Measurements from ENCODE around the gene PLXNA2.

DNA sequence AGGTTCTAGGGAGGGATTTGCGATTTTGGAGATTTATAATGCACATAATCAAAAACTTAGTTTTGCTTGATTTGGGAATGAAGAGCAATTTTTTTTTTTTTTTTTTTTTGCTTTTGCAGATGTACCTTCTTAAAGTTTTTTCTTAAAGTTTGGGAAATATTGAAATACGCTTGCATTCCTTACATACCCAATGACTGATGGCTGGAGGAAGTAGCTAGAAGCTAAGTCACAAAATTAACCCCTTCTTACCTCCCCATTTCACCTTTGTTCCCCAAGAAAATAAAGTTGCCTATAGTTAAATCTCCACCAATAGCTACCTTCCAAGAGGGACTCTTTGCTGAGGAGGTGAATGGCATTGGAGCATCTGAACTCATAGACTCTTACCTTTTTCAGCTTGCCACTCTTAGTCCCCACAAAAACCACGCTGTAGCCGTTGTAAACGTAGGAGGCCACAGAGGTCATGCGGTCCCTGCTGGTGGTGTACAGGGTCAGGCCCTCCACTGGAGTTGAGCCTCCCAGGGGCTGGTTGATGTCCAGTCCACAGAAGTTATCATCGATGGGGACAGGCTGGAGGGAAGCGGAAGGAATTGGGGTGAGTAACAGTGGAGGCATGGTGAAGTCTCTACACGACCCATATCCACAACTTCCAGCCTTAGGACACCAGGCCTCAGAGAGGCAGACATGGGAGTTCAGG is 34.1 kb downstream of the PLXNA2 start:
- no peak for TF ChIP-seq JUND (IDR thresholded peaks at IDR 0.05)
- TF ChIP-seq, protein P1, sequence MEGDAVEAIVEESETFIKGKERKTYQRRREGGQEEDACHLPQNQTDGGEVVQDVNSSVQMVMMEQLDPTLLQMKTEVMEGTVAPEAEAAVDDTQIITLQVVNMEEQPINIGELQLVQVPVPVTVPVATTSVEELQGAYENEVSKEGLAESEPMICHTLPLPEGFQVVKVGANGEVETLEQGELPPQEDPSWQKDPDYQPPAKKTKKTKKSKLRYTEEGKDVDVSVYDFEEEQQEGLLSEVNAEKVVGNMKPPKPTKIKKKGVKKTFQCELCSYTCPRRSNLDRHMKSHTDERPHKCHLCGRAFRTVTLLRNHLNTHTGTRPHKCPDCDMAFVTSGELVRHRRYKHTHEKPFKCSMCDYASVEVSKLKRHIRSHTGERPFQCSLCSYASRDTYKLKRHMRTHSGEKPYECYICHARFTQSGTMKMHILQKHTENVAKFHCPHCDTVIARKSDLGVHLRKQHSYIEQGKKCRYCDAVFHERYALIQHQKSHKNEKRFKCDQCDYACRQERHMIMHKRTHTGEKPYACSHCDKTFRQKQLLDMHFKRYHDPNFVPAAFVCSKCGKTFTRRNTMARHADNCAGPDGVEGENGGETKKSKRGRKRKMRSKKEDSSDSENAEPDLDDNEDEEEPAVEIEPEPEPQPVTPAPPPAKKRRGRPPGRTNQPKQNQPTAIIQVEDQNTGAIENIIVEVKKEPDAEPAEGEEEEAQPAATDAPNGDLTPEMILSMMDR (IDR thresholded peaks at IDR 0.05), result no peak
- TF ChIP-seq RAD21 (IDR thresholded peaks at IDR 0.05; ENCODE audit: low read length), result no peak
- TF ChIP-seq, protein P2, sequence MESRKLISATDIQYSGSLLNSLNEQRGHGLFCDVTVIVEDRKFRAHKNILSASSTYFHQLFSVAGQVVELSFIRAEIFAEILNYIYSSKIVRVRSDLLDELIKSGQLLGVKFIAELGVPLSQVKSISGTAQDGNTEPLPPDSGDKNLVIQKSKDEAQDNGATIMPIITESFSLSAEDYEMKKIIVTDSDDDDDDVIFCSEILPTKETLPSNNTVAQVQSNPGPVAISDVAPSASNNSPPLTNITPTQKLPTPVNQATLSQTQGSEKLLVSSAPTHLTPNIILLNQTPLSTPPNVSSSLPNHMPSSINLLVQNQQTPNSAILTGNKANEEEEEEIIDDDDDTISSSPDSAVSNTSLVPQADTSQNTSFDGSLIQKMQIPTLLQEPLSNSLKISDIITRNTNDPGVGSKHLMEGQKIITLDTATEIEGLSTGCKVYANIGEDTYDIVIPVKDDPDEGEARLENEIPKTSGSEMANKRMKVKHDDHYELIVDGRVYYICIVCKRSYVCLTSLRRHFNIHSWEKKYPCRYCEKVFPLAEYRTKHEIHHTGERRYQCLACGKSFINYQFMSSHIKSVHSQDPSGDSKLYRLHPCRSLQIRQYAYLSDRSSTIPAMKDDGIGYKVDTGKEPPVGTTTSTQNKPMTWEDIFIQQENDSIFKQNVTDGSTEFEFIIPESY (IDR thresholded peaks at IDR 0.05; ENCODE audit: borderline replicate concordance, low read depth), result no peak
- TF ChIP-seq, protein P3, sequence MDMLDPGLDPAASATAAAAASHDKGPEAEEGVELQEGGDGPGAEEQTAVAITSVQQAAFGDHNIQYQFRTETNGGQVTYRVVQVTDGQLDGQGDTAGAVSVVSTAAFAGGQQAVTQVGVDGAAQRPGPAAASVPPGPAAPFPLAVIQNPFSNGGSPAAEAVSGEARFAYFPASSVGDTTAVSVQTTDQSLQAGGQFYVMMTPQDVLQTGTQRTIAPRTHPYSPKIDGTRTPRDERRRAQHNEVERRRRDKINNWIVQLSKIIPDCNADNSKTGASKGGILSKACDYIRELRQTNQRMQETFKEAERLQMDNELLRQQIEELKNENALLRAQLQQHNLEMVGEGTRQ (IDR thresholded peaks at IDR 0.05; ENCODE audit: borderline replicate concordance, low read depth, low read length), result no peak
- TF ChIP-seq EP300 (IDR thresholded peaks at IDR 0.05; ENCODE audit: borderline replicate concordance in 1 of 2, low read depth in 1 of 2, low read length in 1 of 2), result no peak
- no peak for TF ChIP-seq TAF1 (IDR thresholded peaks at IDR 0.05; ENCODE audit: borderline replicate concordance, low read depth, low read length)
- no peak for TF ChIP-seq POLR2AphosphoS5 (IDR thresholded peaks at IDR 0.05; ENCODE audit: low read depth, low read length)
- no peak for TF ChIP-seq ELF1 (IDR thresholded peaks at IDR 0.05)
- TF ChIP-seq FOXM1 (IDR thresholded peaks at IDR 0.05; ENCODE audit: low read depth), result no peak
- no peak for TF ChIP-seq GABPA (IDR thresholded peaks at IDR 0.05; ENCODE audit: low read depth)

Measured in SK-N-SH (cell line).